SK-N-SH (cell line): ENCODE measurements around the gene RCSD1.

Experiments
- SMC3 ChIP-seq: IDR thresholded peaks from 2 replicates; pipeline ENCODE4 v1.6.1; 2012; ENCODE audit warnings: low read depth, low read length, improper control_type of control experiment
- USF2 ChIP-seq: fragments of 150-350 bp; IDR thresholded peaks from 2 replicates; pipeline ENCODE4 v1.6.1; 2017; ENCODE audit warnings: antibody characterized with exemption, low read length, low read depth, borderline replicate concordance
- TF ChIP-seq, protein P1 (sequence below): fragments of 200-600 bp; sonication (generic); IDR thresholded peaks from 2 replicates; pipeline ENCODE4 v1.6.1; 2017; ENCODE audit warnings: antibody characterized with exemption, mild to moderate bottlenecking, moderate library complexity
- TF ChIP-seq, protein P2 (sequence below): IDR thresholded peaks from 2 replicates; pipeline ENCODE4 v1.6.1; 2012; ENCODE audit warnings: mild to moderate bottlenecking, low read depth, low read length, moderate library complexity

DNA sequence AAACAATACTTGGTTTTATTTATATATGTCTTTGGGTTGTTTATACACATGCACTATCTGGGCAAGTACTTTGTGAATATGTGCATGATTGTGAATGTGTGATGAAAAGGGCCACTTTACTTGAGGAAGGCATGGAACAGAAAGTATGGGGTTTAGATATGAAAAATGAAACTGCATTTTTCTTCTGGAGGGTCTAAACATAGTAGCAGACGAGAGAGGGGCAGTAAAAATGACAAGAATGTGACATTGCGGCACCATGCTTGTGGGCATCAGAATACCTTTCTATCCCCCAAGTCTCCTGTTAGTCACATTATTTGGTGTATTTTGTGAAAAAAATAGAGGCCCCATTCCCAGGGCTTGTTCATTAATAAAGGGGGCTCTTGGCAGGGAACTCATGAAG is 76.3 kb downstream of the RCSD1 start:
- TF ChIP-seq SMC3 = no peak
- TF ChIP-seq, protein P1, sequence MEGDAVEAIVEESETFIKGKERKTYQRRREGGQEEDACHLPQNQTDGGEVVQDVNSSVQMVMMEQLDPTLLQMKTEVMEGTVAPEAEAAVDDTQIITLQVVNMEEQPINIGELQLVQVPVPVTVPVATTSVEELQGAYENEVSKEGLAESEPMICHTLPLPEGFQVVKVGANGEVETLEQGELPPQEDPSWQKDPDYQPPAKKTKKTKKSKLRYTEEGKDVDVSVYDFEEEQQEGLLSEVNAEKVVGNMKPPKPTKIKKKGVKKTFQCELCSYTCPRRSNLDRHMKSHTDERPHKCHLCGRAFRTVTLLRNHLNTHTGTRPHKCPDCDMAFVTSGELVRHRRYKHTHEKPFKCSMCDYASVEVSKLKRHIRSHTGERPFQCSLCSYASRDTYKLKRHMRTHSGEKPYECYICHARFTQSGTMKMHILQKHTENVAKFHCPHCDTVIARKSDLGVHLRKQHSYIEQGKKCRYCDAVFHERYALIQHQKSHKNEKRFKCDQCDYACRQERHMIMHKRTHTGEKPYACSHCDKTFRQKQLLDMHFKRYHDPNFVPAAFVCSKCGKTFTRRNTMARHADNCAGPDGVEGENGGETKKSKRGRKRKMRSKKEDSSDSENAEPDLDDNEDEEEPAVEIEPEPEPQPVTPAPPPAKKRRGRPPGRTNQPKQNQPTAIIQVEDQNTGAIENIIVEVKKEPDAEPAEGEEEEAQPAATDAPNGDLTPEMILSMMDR = no peak
- TF ChIP-seq USF2 = no peak
- TF ChIP-seq, protein P2, sequence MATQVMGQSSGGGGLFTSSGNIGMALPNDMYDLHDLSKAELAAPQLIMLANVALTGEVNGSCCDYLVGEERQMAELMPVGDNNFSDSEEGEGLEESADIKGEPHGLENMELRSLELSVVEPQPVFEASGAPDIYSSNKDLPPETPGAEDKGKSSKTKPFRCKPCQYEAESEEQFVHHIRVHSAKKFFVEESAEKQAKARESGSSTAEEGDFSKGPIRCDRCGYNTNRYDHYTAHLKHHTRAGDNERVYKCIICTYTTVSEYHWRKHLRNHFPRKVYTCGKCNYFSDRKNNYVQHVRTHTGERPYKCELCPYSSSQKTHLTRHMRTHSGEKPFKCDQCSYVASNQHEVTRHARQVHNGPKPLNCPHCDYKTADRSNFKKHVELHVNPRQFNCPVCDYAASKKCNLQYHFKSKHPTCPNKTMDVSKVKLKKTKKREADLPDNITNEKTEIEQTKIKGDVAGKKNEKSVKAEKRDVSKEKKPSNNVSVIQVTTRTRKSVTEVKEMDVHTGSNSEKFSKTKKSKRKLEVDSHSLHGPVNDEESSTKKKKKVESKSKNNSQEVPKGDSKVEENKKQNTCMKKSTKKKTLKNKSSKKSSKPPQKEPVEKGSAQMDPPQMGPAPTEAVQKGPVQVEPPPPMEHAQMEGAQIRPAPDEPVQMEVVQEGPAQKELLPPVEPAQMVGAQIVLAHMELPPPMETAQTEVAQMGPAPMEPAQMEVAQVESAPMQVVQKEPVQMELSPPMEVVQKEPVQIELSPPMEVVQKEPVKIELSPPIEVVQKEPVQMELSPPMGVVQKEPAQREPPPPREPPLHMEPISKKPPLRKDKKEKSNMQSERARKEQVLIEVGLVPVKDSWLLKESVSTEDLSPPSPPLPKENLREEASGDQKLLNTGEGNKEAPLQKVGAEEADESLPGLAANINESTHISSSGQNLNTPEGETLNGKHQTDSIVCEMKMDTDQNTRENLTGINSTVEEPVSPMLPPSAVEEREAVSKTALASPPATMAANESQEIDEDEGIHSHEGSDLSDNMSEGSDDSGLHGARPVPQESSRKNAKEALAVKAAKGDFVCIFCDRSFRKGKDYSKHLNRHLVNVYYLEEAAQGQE = no peak
